PFSK-1 (cell line): ENCODE data around the gene RYR3.

Source experiments
- FOXP2 ChIP-seq: optimal IDR thresholded peaks from 2 replicates; pipeline ENCODE3; 2011; ENCODE audit warnings: borderline replicate concordance, control low read depth, inconsistent platforms; ENCODE audit not compliant: insufficient read depth; ENCODE audit errors: extremely low read length, extremely low read depth
- POLR2AphosphoS5 ChIP-seq: IDR thresholded peaks from 2 replicates; pipeline ENCODE4 v1.6.1; 2012; ENCODE audit warnings: low read depth, mild to moderate bottlenecking, control low read depth, low read length, moderate library complexity
- REST ChIP-seq, 2 experiments: IDR thresholded peaks; 2 replicates each; pipeline versions ENCODE4 v1.6.1 to v1.8.0; 2011 to 2012; ENCODE audit warnings: low read depth in 2 of 2, low read length in 2 of 2, control low read depth in 1 of 2, inconsistent platforms in 1 of 2, mild to moderate bottlenecking in 1 of 2, moderate library complexity in 1 of 2; ENCODE audit not compliant: insufficient read depth in 1 of 2
- SIN3A ChIP-seq: IDR thresholded peaks from 2 replicates; pipeline ENCODE4 v1.6.1; 2012; ENCODE audit warnings: mild to moderate bottlenecking, low read length, moderate library complexity, borderline replicate concordance; ENCODE audit not compliant: insufficient read depth
- TAF1 ChIP-seq: IDR thresholded peaks from 2 replicates; pipeline ENCODE4 v1.6.1; 2012; ENCODE audit warnings: low read length, control low read depth, borderline replicate concordance; ENCODE audit not compliant: insufficient read depth

The RYR3 gene

GRCh38 chr15:33343275-33343674 is 32.5 kb downstream of the RYR3 start:
- no peak for TF ChIP-seq REST (IDR thresholded peaks at IDR 0.05; ENCODE audit: insufficient read depth in 1 of 2, low read depth in 2 of 2, low read length in 2 of 2)
- TF ChIP-seq SIN3A: no peak
- TF ChIP-seq POLR2AphosphoS5: no peak
- TF ChIP-seq FOXP2: no peak

- no peak for TF ChIP-seq TAF1
- TF ChIP-seq SIN3A: no peak
- TF ChIP-seq POLR2AphosphoS5: no peak
- no peak for TF ChIP-seq FOXP2
- TF ChIP-seq REST (IDR thresholded peaks at IDR 0.05; ENCODE audit: insufficient read depth in 1 of 2, low read depth in 2 of 2, low read length in 2 of 2): no peak
These were observed 33.3 kb downstream of the RYR3 start for GRCh38 chr15:33344111-33344510.

GRCh38 chr15:33344530-33344929 is 33.8 kb downstream of the RYR3 start:
- TF ChIP-seq POLR2AphosphoS5 (no peak), TAF1 (no peak)

GRCh38 chr15:33354411-33354810 is 43.6 kb downstream of the RYR3 start:
- no peak for TF ChIP-seq TAF1

- TF ChIP-seq POLR2AphosphoS5 (no peak), SIN3A (no peak), REST (IDR thresholded peaks at IDR 0.05; ENCODE audit: insufficient read depth in 1 of 2, low read depth in 2 of 2, low read length in 2 of 2) (no peak), TAF1 (no peak), FOXP2 (no peak)
These were observed 47.1 kb downstream of the RYR3 start for GRCh38 chr15:33357845-33358244.

GRCh38 chr15:33358306-33358705 is 47.5 kb downstream of the RYR3 start:
- TF ChIP-seq FOXP2: no peak
- TF ChIP-seq POLR2AphosphoS5: no peak
- TF ChIP-seq REST (IDR thresholded peaks at IDR 0.05; ENCODE audit: insufficient read depth in 1 of 2, low read depth in 2 of 2, low read length in 2 of 2): no peak
- no peak for TF ChIP-seq TAF1
- TF ChIP-seq SIN3A: no peak
